Measurements from ENCODE around the gene TRIOBP. TPM values are rescaled to one million over a fixed set of nuclear protein-coding genes. Genes with fewer than 3 reads are reported as not detected.

Gene TRIOBP
- total RNA-seq, 1 donor from 2014 or later, result 33.7 TPM

DNA sequence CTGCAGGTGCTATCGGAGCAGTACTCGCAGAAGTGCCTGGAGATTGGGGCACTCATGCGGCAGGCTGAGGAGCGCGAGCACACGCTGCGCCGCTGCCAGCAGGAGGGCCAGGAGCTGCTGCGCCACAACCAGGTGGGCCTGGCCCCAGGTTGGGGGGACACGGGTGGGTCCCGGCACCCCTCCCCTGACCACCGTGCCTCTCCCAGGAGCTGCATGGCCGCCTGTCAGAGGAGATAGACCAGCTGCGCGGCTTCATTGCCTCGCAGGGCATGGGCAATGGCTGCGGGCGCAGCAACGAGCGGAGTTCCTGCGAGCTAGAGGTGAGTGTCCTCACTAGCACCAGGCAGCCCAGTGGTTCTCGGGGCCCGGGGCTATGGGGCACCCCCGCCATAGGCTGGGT lies 72.2 kb downstream of the TRIOBP start:
- Mint-ChIP-seq H3K9me3 (ENCODE audit: unreplicated experiment) (peaks cover 2% of the 10 kb centered on the region), H3K4me3 (ENCODE audit: unreplicated experiment) (no peak overlapping the region), H3K36me3 (ENCODE audit: unreplicated experiment) (no peaks in the 10 kb centered on the region), H3K27me3 (ENCODE audit: unreplicated experiment) (peaks cover 2% of the 10 kb centered on the region), H3K27ac (ENCODE audit: unreplicated experiment) (no peak overlapping the region), H3K4me1 (ENCODE audit: low read depth, unreplicated experiment) (peaks cover 7% of the 10 kb centered on the region)
- TF ChIP-seq, protein P1, sequence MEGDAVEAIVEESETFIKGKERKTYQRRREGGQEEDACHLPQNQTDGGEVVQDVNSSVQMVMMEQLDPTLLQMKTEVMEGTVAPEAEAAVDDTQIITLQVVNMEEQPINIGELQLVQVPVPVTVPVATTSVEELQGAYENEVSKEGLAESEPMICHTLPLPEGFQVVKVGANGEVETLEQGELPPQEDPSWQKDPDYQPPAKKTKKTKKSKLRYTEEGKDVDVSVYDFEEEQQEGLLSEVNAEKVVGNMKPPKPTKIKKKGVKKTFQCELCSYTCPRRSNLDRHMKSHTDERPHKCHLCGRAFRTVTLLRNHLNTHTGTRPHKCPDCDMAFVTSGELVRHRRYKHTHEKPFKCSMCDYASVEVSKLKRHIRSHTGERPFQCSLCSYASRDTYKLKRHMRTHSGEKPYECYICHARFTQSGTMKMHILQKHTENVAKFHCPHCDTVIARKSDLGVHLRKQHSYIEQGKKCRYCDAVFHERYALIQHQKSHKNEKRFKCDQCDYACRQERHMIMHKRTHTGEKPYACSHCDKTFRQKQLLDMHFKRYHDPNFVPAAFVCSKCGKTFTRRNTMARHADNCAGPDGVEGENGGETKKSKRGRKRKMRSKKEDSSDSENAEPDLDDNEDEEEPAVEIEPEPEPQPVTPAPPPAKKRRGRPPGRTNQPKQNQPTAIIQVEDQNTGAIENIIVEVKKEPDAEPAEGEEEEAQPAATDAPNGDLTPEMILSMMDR (IDR thresholded peaks at IDR 0.05; ENCODE audit: partially characterized antibody, unreplicated experiment), result no peak
- DNase-seq, result no peak

DNA sequence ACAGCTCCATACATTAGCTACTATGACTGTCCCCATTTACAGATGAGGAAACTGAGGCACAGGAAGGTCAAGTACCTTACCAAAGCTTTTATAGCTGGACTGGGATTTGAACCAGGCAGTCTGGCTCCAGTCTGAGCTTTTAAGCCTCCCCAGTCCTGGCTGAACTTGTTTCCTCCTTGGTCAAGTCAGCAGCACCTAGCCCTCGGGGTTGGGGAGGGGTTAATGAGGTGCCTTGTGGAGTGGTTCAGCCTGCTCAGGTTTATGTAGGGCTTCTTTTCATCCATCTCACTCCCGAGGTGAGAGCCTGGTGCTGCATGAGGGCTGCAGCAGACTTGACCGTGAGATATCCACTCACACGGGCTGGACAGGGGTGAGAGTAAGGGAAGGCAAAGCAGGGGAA lies 74.2 kb downstream of the TRIOBP start:
- no peaks in the 10 kb centered on the region for H3K36me3 Mint-ChIP-seq (ENCODE audit: unreplicated experiment)
- no peak for DNase-seq
- H3K4me1 Mint-ChIP-seq (ENCODE audit: low read depth, unreplicated experiment), result peaks cover 2% of the 10 kb centered on the region
- H3K9me3 Mint-ChIP-seq (ENCODE audit: unreplicated experiment), result peaks cover 2% of the 10 kb centered on the region
- no peaks in the 10 kb centered on the region for H3K27me3 Mint-ChIP-seq (ENCODE audit: unreplicated experiment)
- TF ChIP-seq, protein P1 (IDR thresholded peaks at IDR 0.05; ENCODE audit: partially characterized antibody, unreplicated experiment), result no peak
- H3K27ac Mint-ChIP-seq (ENCODE audit: unreplicated experiment), result no peak overlapping the region
- no peak overlapping the region for H3K4me3 Mint-ChIP-seq (ENCODE audit: unreplicated experiment)

DNA sequence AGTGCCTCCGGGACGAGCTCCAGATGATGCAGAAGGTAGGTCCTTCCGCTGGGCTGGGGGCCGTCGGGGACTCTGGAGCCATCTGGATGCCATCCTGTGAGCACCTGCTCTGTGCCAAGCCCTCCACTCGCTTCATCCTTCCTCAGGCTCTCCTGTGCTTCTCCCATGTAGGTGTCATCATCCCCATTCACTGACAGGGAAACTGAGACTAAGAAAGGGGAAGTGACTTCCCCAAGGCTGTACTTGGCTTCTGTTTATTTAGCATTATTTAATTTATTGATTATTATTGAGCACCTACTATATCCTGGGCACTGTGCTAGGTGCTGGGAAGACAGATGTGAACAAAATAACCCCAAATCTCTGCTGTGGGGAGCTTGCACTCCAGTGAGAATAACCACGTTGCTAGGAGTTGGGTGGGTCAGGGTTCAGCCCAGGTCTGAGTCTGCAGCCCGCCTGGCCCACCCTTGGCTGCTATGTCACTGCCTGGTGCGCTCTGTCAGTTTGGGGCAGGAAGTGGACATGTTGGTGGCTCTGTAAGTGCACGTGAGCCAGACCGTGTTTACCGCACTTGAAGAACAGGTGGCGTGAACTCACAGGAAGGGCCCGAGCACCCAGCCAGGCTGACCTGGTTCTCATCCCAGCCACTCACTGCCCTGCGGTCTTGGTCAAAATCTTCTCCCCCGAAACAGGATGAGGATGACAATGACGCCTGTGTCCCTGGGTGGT lies 75.0 kb downstream of the TRIOBP start:
- Mint-ChIP-seq H3K27me3 (ENCODE audit: unreplicated experiment) (no peaks in the 10 kb centered on the region), H3K4me3 (ENCODE audit: unreplicated experiment) (no peak overlapping the region), H3K4me1 (ENCODE audit: low read depth, unreplicated experiment) (peaks cover 2% of the 10 kb centered on the region), H3K27ac (ENCODE audit: unreplicated experiment) (no peak overlapping the region), H3K9me3 (ENCODE audit: unreplicated experiment) (peaks cover 2% of the 10 kb centered on the region), H3K36me3 (ENCODE audit: unreplicated experiment) (no peaks in the 10 kb centered on the region)
- DNase-seq, result no peak
- TF ChIP-seq, protein P1 (IDR thresholded peaks at IDR 0.05; ENCODE audit: partially characterized antibody, unreplicated experiment), result no peak

DNA sequence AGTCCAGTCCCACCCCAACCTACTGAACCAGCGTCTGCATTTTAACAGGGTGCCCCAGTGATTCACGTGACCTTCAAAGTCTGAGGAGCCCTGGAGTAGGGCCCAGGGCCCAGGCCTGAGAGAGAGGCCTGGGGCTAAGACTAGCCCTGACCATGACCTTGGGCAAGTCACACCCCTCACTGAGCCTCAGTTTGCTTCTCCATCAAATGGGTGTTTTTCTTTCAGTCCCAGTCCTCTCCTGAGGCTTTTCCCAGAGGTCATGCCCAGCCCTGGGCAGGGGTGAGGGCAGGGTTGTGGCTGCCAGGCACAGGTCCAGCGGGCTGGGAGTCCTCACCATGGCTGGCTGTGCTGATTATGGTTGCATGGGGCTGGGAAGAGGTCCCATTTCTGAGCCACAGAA lies 77.9 kb downstream of the TRIOBP start:
- no peak overlapping the region for H3K4me3 Mint-ChIP-seq (ENCODE audit: unreplicated experiment)
- DNase-seq, result no peak
- peaks cover 5% of the 10 kb centered on the region for H3K9me3 Mint-ChIP-seq (ENCODE audit: unreplicated experiment)
- peaks cover 6% of the 10 kb centered on the region for H3K27me3 Mint-ChIP-seq (ENCODE audit: unreplicated experiment)
- H3K4me1 Mint-ChIP-seq (ENCODE audit: low read depth, unreplicated experiment), result peaks cover 2% of the 10 kb centered on the region
- no peaks in the 10 kb centered on the region for H3K36me3 Mint-ChIP-seq (ENCODE audit: unreplicated experiment)
- H3K27ac Mint-ChIP-seq (ENCODE audit: unreplicated experiment), result no peak overlapping the region
- TF ChIP-seq, protein P1 (IDR thresholded peaks at IDR 0.05; ENCODE audit: partially characterized antibody, unreplicated experiment), result no peak

DNA sequence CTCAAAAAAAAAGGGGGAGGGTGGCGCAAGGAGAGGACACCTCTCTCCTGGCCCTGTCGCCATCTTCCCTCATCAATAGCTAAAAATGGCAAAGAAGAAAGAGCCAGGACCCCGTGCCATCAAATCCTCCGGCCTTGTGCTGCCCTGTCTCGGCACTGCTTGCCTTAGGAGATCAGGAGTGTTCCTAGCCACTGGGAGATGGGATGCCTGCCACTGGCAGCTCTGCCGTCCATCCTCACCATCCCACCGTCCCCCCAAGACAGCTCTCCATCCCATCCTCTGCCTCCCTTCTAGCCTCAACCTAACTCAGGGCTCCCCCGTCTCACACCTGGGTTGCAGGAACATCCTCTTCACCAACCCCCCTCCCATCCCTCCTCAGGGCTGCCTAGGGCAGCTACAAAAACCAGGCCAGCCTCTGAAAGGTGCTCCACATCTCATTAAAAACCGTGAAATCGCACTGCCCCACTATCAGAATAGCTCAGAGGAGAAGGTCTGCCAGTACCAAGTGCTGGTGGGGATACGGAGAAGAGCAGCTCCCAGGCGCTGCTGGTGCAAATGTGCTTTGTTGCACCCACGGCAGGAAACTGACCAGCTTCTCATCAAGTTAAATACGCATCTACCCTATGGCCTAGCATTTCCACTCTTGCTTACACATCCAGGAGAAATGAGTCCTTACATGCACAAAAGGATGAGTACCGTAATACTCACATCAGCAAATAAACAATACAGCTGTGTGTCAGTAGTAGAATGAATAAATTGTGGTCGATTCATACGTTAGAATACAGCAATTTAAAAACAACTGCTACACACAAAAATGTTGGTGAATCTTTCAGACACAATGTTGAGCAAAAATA lies 79.2 kb downstream of the TRIOBP start:
- peak overlapping the region; percentile 48 for H3K27ac Mint-ChIP-seq (ENCODE audit: unreplicated experiment)
- H3K4me3 Mint-ChIP-seq (ENCODE audit: unreplicated experiment), result no peak overlapping the region
- H3K27me3 Mint-ChIP-seq (ENCODE audit: unreplicated experiment), result peaks cover 9% of the 10 kb centered on the region
- TF ChIP-seq, protein P1 (IDR thresholded peaks at IDR 0.05; ENCODE audit: partially characterized antibody, unreplicated experiment), result no peak
- H3K9me3 Mint-ChIP-seq (ENCODE audit: unreplicated experiment), result peaks cover 5% of the 10 kb centered on the region
- peaks cover 2% of the 10 kb centered on the region for H3K4me1 Mint-ChIP-seq (ENCODE audit: low read depth, unreplicated experiment)
- DNase-seq, result no peak
- H3K36me3 Mint-ChIP-seq (ENCODE audit: unreplicated experiment), result no peaks in the 10 kb centered on the region
